ENCODE data around the gene ZFP62.
"Not testable (repeated sequence)": the region's sequence is repeated elsewhere in the genome, so short reads cannot be mapped to it uniquely, and the experiment has no call there.

The ZFP62 gene

GRCh38 chr5:180827374-180827773, 33.7 kb downstream of the ZFP62 start:
- not testable (repeated sequence) for H3K27ac ChIP-seq (ENCODE audit: low read length); H3K4me3 ChIP-seq (ENCODE audit: low read length); H3K4me1 ChIP-seq (ENCODE audit: insufficient read depth, low read length); H3K9ac ChIP-seq (ENCODE audit: low read depth, low read length); H3K36me3 ChIP-seq (ENCODE audit: insufficient read depth, low read depth, low read length)
- Histone ChIP-seq H3K9me3 (ENCODE audit: insufficient read depth, low read depth, low read length) (peaks cover 18% of the 10 kb centered on the region), H3K27me3 (ENCODE audit: insufficient read depth, low read length) (peaks cover 35% of the 10 kb centered on the region)

- H3K27ac ChIP-seq (ENCODE audit: low read length): no peak overlapping the region
Observed at GRCh38 chr5:180825768-180826525, 35.1 kb downstream of the ZFP62 start.

GRCh38 chr5:180824630-180825476, 36.2 kb downstream of the ZFP62 start:
- no peaks in the 10 kb centered on the region for H3K4me1 ChIP-seq (ENCODE audit: insufficient read depth, low read length)
- H3K27me3 ChIP-seq (ENCODE audit: insufficient read depth, low read length): peaks cover 14% of the 10 kb centered on the region
- no peak overlapping the region for H3K4me3 ChIP-seq (ENCODE audit: low read length)
- H3K36me3 ChIP-seq (ENCODE audit: insufficient read depth, low read depth, low read length): peaks cover 3% of the 10 kb centered on the region; the same call in 1 of the 2 replicates
- peaks cover 11% of the 10 kb centered on the region; the same call in 1 of the 2 replicates for H3K9me3 ChIP-seq (ENCODE audit: insufficient read depth, low read depth, low read length)
- H3K27ac ChIP-seq (ENCODE audit: low read length): no peak overlapping the region
- H3K9ac ChIP-seq (ENCODE audit: low read depth, low read length): no peak overlapping the region

More at GRCh38 chr5:180825768-180826525, 35.1 kb downstream of the ZFP62 start:
- Histone ChIP-seq H3K27me3 (ENCODE audit: insufficient read depth, low read length) (peaks cover 24% of the 10 kb centered on the region), H3K36me3 (ENCODE audit: insufficient read depth, low read depth, low read length) (peaks cover 4% of the 10 kb centered on the region; the same call in 1 of the 2 replicates), H3K9ac (ENCODE audit: low read depth, low read length) (no peak overlapping the region), H3K4me1 (ENCODE audit: insufficient read depth, low read length) (no peaks in the 10 kb centered on the region), H3K9me3 (ENCODE audit: insufficient read depth, low read depth, low read length) (peaks cover 18% of the 10 kb centered on the region), H3K4me3 (ENCODE audit: low read length) (no peak overlapping the region)

GRCh38 chr5:180823940-180824629, 37.0 kb downstream of the ZFP62 start:
- H3K36me3 ChIP-seq (ENCODE audit: insufficient read depth, low read depth, low read length): no peaks in the 10 kb centered on the region
- peaks cover 9% of the 10 kb centered on the region for H3K27me3 ChIP-seq (ENCODE audit: insufficient read depth, low read length)
- H3K27ac ChIP-seq (ENCODE audit: low read length): no peak overlapping the region
- H3K4me1 ChIP-seq (ENCODE audit: insufficient read depth, low read length): no peaks in the 10 kb centered on the region
- H3K9me3 ChIP-seq (ENCODE audit: insufficient read depth, low read depth, low read length): peaks cover 3% of the 10 kb centered on the region; the same call in 1 of the 2 replicates
- H3K9ac ChIP-seq (ENCODE audit: low read depth, low read length): no peak overlapping the region
- no peak overlapping the region for H3K4me3 ChIP-seq (ENCODE audit: low read length)

- H3K9ac ChIP-seq (ENCODE audit: low read depth, low read length): no peak overlapping the region
Observed at GRCh38 chr5:180823346-180823745, 37.7 kb downstream of the ZFP62 start.

GRCh38 chr5:180821538-180821937, 39.5 kb downstream of the ZFP62 start:
- Histone ChIP-seq H3K4me3 (ENCODE audit: low read length) (no peak overlapping the region), H3K9ac (ENCODE audit: low read depth, low read length) (no peak overlapping the region), H3K9me3 (ENCODE audit: insufficient read depth, low read depth, low read length) (no peaks in the 10 kb centered on the region), H3K27me3 (ENCODE audit: insufficient read depth, low read length) (peaks cover 5% of the 10 kb centered on the region; the same call in 1 of the 2 replicates), H3K36me3 (ENCODE audit: insufficient read depth, low read depth, low read length) (no peaks in the 10 kb centered on the region), H3K27ac (ENCODE audit: low read length) (no peak overlapping the region), H3K4me1 (ENCODE audit: insufficient read depth, low read length) (peaks cover 11% of the 10 kb centered on the region)

More at GRCh38 chr5:180823346-180823745, 37.7 kb downstream of the ZFP62 start:
- Histone ChIP-seq H3K4me3 (ENCODE audit: low read length) (no peak overlapping the region), H3K9me3 (ENCODE audit: insufficient read depth, low read depth, low read length) (no peaks in the 10 kb centered on the region), H3K27ac (ENCODE audit: low read length) (no peak overlapping the region), H3K4me1 (ENCODE audit: insufficient read depth, low read length) (no peaks in the 10 kb centered on the region), H3K36me3 (ENCODE audit: insufficient read depth, low read depth, low read length) (no peaks in the 10 kb centered on the region), H3K27me3 (ENCODE audit: insufficient read depth, low read length) (peaks cover 9% of the 10 kb centered on the region; the same call in 1 of the 2 replicates)

- Histone ChIP-seq H3K27ac (ENCODE audit: low read length) (no peak overlapping the region), H3K9me3 (ENCODE audit: insufficient read depth, low read depth, low read length) (no peaks in the 10 kb centered on the region), H3K36me3 (ENCODE audit: insufficient read depth, low read depth, low read length) (no peaks in the 10 kb centered on the region), H3K9ac (ENCODE audit: low read depth, low read length) (no peak overlapping the region), H3K27me3 (ENCODE audit: insufficient read depth, low read length) (peaks cover 1% of the 10 kb centered on the region; the same call in 1 of the 2 replicates), H3K4me1 (ENCODE audit: insufficient read depth, low read length) (peaks cover 12% of the 10 kb centered on the region), H3K4me3 (ENCODE audit: low read length) (no peak overlapping the region)
Observed at GRCh38 chr5:180820788-180821321, 40.2 kb downstream of the ZFP62 start.

- Histone ChIP-seq H3K4me1 (ENCODE audit: insufficient read depth, low read length) (peaks cover 12% of the 10 kb centered on the region), H3K9me3 (ENCODE audit: insufficient read depth, low read depth, low read length) (no peaks in the 10 kb centered on the region), H3K4me3 (ENCODE audit: low read length) (no peak overlapping the region), H3K27ac (ENCODE audit: low read length) (no peak overlapping the region), H3K27me3 (ENCODE audit: insufficient read depth, low read length) (no peaks in the 10 kb centered on the region), H3K36me3 (ENCODE audit: insufficient read depth, low read depth, low read length) (no peaks in the 10 kb centered on the region), H3K9ac (ENCODE audit: low read depth, low read length) (no peak overlapping the region)
Observed at GRCh38 chr5:180818677-180819341, 42.3 kb downstream of the ZFP62 start.

- H3K9ac ChIP-seq (ENCODE audit: low read depth, low read length): no peak overlapping the region
- H3K27ac ChIP-seq (ENCODE audit: low read length): no peak overlapping the region
- no peak overlapping the region for H3K4me3 ChIP-seq (ENCODE audit: low read length)
- H3K9me3 ChIP-seq (ENCODE audit: insufficient read depth, low read depth, low read length): no peaks in the 10 kb centered on the region
- H3K36me3 ChIP-seq (ENCODE audit: insufficient read depth, low read depth, low read length): no peaks in the 10 kb centered on the region
- H3K4me1 ChIP-seq (ENCODE audit: insufficient read depth, low read length): peaks cover 12% of the 10 kb centered on the region
- H3K27me3 ChIP-seq (ENCODE audit: insufficient read depth, low read length): no peaks in the 10 kb centered on the region
Observed at GRCh38 chr5:180817893-180818674, 43.0 kb downstream of the ZFP62 start.

GRCh38 chr5:180816608-180817534, 44.2 kb downstream of the ZFP62 start:
- Histone ChIP-seq H3K9me3 (ENCODE audit: insufficient read depth, low read depth, low read length) (no peaks in the 10 kb centered on the region), H3K4me1 (ENCODE audit: insufficient read depth, low read length) (peaks cover 12% of the 10 kb centered on the region), H3K4me3 (ENCODE audit: low read length) (no peak overlapping the region), H3K9ac (ENCODE audit: low read depth, low read length) (no peak overlapping the region), H3K36me3 (ENCODE audit: insufficient read depth, low read depth, low read length) (no peaks in the 10 kb centered on the region), H3K27me3 (ENCODE audit: insufficient read depth, low read length) (no peaks in the 10 kb centered on the region), H3K27ac (ENCODE audit: low read length) (no peak overlapping the region)

All from iPS-20b (cell line).